Stimulated activated CD4-positive, alpha-beta T cell treated with anti-CD3 and anti-CD28 coated beads, Interleukin-2, amount 100 ng/mL, for 4 hours (primary cell): Measurements from ENCODE around the gene PPA1.
"Not testable (repeated sequence)": the region's sequence is repeated elsewhere in the genome, so short reads cannot be mapped to it uniquely, and the experiment has no call there.

Experiments
- DNase-seq: peaks from one replicate; pipeline ENCODE4 v3.0.0-alpha.2; 2020; ENCODE audit warnings: low read depth

Gene PPA1

DNA sequence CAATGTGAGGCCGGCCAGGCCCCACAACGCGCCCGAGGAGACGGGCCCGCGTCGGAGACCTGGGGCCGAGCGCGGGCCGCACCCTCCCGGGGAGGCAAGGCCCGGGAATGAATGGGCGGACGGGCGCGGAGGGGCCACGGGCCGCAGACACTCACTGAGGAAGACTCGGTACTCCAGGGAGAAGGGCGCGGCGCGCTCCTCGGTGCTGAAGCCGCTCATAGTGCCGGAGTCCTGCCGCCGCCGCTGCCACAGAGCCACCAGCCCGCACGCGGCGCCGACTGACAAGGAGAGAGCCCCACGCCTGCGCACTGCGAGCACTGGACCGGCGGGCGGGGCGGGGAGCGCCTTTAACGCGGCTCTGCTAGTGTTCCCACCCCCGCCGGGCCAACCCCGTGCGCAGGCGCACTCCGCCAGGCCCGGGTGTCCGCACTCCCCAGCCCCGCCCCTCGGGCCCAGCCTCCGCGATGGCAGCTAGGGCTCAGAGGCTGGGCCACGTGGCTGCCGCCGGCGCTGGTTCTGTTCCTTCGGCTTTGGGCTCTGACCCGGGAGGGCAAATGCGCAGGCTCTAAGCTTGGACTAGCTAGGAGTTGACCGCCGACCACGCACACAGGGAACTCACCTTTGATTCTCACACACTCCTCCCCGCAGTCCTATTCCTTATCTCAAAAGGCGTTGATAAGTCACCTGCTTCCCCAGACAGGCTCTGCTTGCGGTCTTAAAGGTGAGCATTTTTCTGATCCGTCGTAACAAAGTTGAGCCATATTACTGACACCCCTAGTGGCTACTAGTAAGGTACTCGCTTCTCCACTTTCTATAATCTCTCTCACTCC lies at the start of gene PPA1:
PPA1 (minus strand) TSS at position 321 of the 830 bp plus-strand sequence; CDS start at position 219, 102 bp downstream.
- DNase-seq: peak; percentile 100

DNA sequence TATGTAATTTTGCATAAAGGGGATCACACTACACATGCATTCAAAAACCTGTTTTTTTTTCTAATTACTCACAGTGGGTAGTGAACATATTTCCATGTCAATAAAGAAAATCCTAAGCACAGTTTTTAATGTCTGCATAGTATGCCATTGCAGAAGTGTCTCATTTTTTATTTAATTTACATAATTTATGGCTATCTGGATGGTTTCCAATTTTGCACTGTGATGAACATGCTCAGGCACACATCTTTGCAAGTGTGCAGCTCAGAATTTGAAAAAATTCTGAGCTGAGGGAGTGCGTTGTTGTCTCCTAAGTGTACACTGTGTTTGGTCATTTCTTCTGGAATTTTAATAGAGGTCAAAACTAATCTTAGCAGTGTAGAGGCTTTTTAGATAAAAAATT lies 48.4 kb upstream of the PPA1 start:
- no peak for DNase-seq

- no peak for DNase-seq
Measured at GRCh38 chr10:70280099-70280498, 46.9 kb upstream of the PPA1 start.

DNA sequence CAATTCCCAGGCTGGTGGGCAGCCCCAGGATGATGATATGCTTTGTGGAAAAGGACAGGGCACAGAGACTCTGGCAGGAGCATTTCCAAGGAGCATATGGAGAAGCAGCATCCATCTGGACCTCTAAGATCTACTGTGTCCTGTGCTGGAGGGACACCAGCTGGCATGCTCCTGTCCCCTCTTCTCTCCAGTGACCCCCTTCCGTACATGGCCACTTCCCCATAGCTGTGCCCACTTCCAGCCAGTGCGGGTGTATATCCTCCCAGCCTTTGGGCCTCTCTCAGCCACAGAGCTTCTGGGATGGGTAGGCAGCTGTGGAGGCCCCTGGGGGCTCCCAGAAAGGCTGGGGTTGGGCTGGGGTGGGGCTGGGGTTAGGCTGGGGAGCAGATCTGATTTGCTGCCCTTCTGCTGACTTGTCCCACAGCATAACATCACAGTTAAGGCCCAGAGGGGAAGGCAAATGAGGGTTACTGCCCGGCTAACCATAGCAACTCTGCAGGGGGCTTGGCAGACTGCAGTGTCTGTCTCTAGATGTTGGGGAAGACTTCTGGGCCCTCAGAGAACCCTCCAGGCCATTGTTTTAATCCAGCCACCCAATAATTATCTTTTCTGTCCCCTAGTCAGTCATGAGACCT lies 44.3 kb upstream of the PPA1 start:
- no peak for DNase-seq

DNA sequence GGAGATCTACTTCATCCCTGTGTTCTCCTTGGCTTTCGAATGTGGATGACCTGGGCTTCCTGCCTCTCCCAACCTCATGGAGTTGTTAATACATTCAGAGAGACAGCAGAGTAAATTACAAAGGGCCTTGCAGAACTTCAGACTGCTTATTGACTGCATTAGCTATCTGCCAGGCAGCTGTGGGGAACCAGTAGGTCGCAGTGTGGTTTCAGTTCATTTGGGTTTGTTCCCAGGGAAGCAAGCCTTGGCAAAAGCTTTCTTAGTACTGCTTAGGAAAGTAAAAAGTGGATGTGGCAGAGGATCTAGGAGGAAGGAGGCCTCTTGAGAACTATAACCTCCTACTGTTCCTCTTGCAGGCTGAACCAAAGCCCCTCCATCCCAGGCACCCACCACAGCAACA lies 41.4 kb upstream of the PPA1 start:
- no peak for DNase-seq

DNA sequence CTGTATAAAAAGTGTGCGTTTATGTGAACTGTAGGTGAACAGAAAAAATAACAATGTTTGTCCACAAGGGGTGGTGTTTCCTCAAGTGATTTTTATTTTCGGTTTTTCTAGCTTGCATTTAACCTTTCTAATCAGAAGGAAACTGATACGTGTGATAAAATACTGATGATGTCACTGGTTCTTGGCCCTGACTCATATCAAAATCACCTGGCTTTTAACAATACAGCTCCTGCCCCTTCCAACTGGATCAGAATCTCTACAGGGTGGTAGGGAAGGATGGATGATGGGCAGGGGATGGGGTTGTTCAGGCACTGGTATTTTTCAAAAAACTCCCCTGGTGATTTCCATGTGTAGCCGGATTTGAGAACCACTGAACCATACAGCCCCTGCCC lies 39.7 kb upstream of the PPA1 start:
- no peak for DNase-seq

DNA sequence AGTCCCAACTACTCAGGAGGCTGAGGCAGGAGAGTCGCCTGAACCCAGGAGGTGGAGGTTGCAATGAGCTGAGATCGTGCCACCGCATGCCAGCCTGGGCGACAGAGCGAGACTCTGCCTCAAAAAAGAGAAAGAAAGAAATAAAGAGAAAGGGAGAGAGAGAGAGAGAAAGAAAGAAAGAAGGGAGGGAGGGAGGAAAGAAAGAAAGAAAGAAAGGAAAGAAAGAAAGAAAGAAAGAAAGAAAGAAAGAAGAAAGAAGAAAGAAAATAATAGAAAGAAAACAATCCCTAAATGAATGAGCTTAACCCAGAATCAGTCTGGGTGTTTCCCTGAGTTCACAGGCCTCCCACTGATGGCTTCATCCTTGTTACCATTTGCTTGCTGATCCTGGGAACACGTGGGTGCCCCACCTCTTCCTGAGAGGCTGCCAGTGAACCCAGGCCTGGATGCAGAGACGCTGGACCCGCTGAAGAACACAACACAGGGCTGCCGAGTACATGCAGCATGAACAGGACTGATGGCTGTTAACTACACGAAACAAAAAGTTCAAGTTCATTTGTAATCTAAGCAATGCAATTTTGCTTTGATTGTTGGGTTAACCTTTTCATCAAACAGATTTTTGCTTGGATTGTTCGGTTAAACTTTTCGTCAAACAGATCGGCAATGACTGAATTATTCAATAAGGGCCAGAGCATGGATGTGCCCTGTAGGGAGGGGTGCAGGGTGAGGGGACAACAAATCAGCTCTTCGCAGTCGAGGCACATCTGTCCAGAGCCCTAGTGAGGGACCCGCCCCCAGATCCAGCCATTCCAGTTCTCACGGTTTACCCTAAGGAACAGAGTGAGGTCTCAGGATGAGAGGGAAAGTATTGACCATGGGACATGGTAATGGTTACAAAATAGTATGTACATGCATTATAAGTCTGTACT lies 39.0 kb upstream of the PPA1 start:
- DNase-seq: no peak

- DNase-seq: no peak
Measured at GRCh38 chr10:70270952-70271351, 37.7 kb upstream of the PPA1 start.

DNA sequence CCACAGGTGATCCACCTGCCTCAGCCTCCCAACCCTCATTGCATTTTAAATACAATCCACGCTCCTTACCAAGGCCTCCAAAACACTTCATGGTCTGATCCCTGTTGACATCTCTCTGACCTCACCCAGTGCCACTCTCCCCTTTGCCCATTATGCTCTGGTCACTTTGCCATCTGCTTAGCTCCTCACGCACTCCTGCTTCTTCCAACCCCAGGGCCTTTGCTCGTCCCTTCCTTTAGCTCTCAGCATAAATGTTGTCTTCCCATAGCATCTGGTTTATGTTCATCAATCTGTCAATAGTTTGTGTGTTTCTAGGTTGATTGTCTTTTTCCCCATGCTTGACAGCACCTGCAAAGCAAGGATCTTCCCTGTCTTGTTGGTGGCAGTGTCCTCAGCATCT lies 36.5 kb upstream of the PPA1 start:
- DNase-seq: no peak

DNA sequence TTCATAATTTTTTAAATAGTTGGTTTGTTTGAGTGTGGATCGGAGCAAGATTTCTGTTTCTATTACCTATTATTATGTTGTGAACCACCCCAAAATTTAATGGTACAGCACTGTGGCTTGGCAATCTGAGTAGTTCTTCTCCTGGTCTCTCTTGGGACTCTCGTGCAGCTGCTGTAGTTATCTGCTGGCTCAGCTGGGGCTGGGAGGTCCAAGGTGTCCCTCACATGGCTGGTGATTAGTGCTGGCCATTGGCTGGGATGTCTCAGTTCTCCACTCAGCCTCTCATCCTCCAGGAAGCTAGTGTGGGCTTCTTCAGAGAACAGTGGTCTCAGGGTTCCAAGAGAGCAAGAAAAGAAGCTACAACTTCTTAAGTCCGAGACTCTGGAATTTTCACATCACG lies 35.1 kb upstream of the PPA1 start:
- DNase-seq: no peak

- DNase-seq: no peak
Measured at GRCh38 chr10:70267161-70267933, 34.1 kb upstream of the PPA1 start.

- DNase-seq: no peak
Measured at GRCh38 chr10:70266701-70267100, 33.5 kb upstream of the PPA1 start.

GRCh38 chr10:70266056-70266455 lies 32.8 kb upstream of the PPA1 start:
- no peak for DNase-seq

DNA sequence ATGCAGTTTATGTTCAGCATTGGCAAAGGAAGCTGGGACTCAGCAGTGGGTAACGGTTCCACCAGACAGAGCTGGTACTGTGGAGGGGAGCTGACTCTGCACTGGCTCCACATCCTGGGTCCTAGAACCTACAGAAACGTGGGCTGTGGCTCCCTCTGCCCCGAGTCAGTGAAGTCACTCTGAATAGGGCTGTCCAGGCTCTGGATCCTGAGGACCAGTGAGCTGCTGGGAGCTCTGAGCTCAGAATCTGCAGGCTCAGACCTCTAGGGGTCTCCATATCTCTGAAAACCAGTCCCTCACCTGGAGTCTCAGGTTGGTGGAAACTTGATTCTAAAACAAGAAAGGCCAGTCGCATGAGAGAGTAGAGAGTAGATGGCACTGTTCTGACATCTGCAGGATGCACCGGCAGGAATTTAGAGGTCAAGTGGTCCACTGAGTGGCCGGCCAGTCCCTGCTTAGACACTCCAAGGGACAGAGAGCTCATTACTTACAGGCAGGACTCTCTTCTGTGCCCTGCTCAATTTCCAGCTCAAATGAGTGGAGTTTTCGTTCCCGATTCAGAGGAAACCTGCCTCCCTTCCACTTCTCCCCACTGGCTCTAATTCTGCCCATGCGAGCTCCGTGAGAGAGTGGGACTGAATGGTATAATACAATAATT lies 31.9 kb upstream of the PPA1 start:
- DNase-seq: no peak

DNA sequence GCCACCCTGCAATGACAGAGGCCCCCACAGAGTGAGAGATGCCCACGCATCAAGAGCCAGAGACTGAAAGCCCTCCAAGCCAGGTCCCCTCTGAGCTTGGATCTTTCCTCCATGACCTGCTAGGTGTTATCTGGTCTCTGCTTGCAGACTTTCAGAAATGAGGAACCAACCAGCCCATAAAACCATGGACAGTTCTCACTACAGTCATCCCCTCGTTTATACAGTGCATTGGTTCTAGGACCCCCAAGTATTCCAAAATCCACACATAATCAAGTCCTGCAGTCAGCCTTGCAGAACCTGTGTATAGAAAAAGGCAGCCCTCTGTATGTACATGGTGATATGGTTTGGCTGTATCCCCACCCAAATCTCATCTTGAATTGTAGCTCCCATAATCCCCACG lies 27.5 kb upstream of the PPA1 start:
- no peak for DNase-seq

GRCh38 chr10:70260259-70260658 lies 27.0 kb upstream of the PPA1 start:
- no peak for DNase-seq

DNA sequence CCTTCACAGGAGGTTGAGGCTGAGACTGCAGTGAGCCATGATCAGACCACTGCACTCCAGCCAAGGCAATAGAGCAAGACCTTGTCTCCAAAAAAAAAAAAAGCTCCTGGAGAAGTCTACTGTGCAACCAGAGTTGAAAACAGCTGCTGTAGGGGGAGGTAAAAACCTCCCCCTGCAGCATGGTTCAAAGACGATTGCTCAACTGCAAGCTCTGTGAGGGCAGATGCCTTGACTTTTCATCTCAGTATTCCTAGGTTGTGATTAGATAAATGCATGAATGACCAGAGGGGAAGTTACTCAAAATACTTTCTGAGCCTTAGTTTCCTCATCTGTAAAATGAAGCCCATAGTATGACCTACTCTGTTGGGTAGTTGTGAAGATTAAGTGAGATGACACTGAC lies 25.0 kb upstream of the PPA1 start:
- no peak for DNase-seq

- DNase-seq: not testable (repeated sequence)
Measured at GRCh38 chr10:70257816-70258215, 24.6 kb upstream of the PPA1 start.

GRCh38 chr10:70256463-70256862 lies 23.2 kb upstream of the PPA1 start:
- DNase-seq: no peak

GRCh38 chr10:70255329-70256299 lies 22.4 kb upstream of the PPA1 start:
- DNase-seq: no peak
